HG02571 (cell line): ENCODE data around the gene ADGRL3.
"Not testable (repeated sequence)": the region's sequence is repeated elsewhere in the genome, so short reads cannot be mapped to it uniquely, and the experiment has no call there.

Source experiments
- ATAC-seq: cut with Tn5 transposase; IDR thresholded peaks from one replicate; pipeline ENCODE4 v1.9.1; 2021; ENCODE audit warnings: mild to moderate bottlenecking, moderate library complexity; ENCODE audit not compliant: unreplicated experiment

Gene ADGRL3

GRCh38 chr4:61716426-61716825 is 516.3 kb downstream of the ADGRL3 start:
- no peak for ATAC-seq

- ATAC-seq: no peak
Measured at GRCh38 chr4:61723492-61723891, 523.4 kb downstream of the ADGRL3 start.

- ATAC-seq: no peak
Measured at GRCh38 chr4:61727286-61727685, 527.2 kb downstream of the ADGRL3 start.

- no peak for ATAC-seq
Measured at GRCh38 chr4:61734409-61734808, 534.3 kb downstream of the ADGRL3 start.

- no peak for ATAC-seq
Measured at GRCh38 chr4:61739887-61740286, 539.8 kb downstream of the ADGRL3 start.

- no peak for ATAC-seq
Measured at GRCh38 chr4:61740886-61741285, 540.8 kb downstream of the ADGRL3 start.

GRCh38 chr4:61741327-61742096 is 541.4 kb downstream of the ADGRL3 start:
- ATAC-seq: no peak

- ATAC-seq: no peak
Measured at GRCh38 chr4:61750810-61751209, 550.7 kb downstream of the ADGRL3 start.

- no peak for ATAC-seq
Measured at GRCh38 chr4:61752617-61753016, 552.5 kb downstream of the ADGRL3 start.

GRCh38 chr4:61753739-61754138 is 553.6 kb downstream of the ADGRL3 start:
- ATAC-seq: no peak

- not testable (repeated sequence) for ATAC-seq
Measured at GRCh38 chr4:61756937-61757336, 556.8 kb downstream of the ADGRL3 start.

- ATAC-seq: not testable (repeated sequence)
Measured at GRCh38 chr4:61757983-61758382, 557.9 kb downstream of the ADGRL3 start.

GRCh38 chr4:61758596-61758995 is 558.5 kb downstream of the ADGRL3 start:
- ATAC-seq: not testable (repeated sequence)

GRCh38 chr4:61759245-61759644 is 559.1 kb downstream of the ADGRL3 start:
- not testable (repeated sequence) for ATAC-seq

- ATAC-seq: not testable (repeated sequence)
Measured at GRCh38 chr4:61759885-61760284, 559.8 kb downstream of the ADGRL3 start.

- no peak for ATAC-seq
Measured at GRCh38 chr4:61760820-61761219, 560.7 kb downstream of the ADGRL3 start.

- ATAC-seq: no peak
Measured at GRCh38 chr4:61762722-61763627, 562.8 kb downstream of the ADGRL3 start.

GRCh38 chr4:61763682-61764081 is 563.6 kb downstream of the ADGRL3 start:
- ATAC-seq: no peak

GRCh38 chr4:61764090-61764489 is 564.0 kb downstream of the ADGRL3 start:
- ATAC-seq: not testable (repeated sequence)

- ATAC-seq: not testable (repeated sequence)
Measured at GRCh38 chr4:61769444-61770167, 569.5 kb downstream of the ADGRL3 start.

GRCh38 chr4:61770456-61770855 is 570.3 kb downstream of the ADGRL3 start:
- ATAC-seq: no peak
